ENCODE measurements around the gene AP1S3. TPM values are rescaled to one million over a fixed set of nuclear protein-coding genes. Genes with fewer than 3 reads are reported as not detected.
"Not testable (repeated sequence)": the region's sequence is repeated elsewhere in the genome, so short reads cannot be mapped to it uniquely, and the experiment has no call there.

AP1S3 gene
- total RNA-seq, 1 experiment from 2014 or later = 2.3 TPM

- Histone ChIP-seq H4K20me1 (ENCODE audit: insufficient read depth, low read depth, low read length) (no peaks in the 10 kb centered on the region), H3K9me2 (replicated peaks; ENCODE audit: insufficient read depth, low read length) (no peaks in the 10 kb centered on the region), H3K79me2 (ENCODE audit: low read length) (no peaks in the 10 kb centered on the region), H3K27ac (ENCODE audit: low read length) (no peak overlapping the region), H3K4me2 (ENCODE audit: low read depth, low read length, poor library complexity, severe bottlenecking) (no peak overlapping the region), H3K36me3 (ENCODE audit: insufficient read depth, low read length) (no peaks in the 10 kb centered on the region), H3K9ac (ENCODE audit: low read length) (no peak overlapping the region), H2AFZ (ENCODE audit: low read length) (no peak overlapping the region), H3K4me3 (ENCODE audit: low read length) (no peak overlapping the region), H3K9me3 (ENCODE audit: low read length) (no peaks in the 10 kb centered on the region), H3K4me1 (ENCODE audit: low read length) (no peaks in the 10 kb centered on the region), H3K27me3 (ENCODE audit: low read length) (no peaks in the 10 kb centered on the region)
- no peak for DNase-seq
These were observed 65.0 kb downstream of the AP1S3 start for GRCh38 chr2:223772363-223772762.

DNA sequence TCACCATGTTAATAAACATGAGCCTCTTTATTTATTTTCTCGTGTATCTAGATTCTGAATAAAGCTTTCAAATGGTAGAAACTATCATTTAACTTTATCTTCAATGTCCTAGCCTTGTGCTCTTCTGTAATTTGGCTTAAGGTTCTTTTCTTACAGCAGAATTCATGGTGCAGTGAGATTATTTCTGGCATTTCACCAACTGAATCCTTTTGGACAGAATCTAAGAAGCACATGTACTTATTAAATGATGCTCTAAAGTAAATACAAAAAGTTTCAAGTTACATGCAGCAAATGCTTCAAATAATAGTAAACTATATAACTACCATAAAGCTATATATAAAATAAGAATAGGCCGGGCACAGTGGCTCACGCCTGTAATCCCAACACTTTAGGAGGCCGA is 65.9 kb downstream of the AP1S3 start:
- Histone ChIP-seq H3K4me2 (ENCODE audit: low read depth, low read length, poor library complexity, severe bottlenecking) (no peak overlapping the region), H3K36me3 (ENCODE audit: insufficient read depth, low read length) (no peaks in the 10 kb centered on the region), H3K9me2 (replicated peaks; ENCODE audit: insufficient read depth, low read length) (no peaks in the 10 kb centered on the region), H4K20me1 (ENCODE audit: insufficient read depth, low read depth, low read length) (no peaks in the 10 kb centered on the region), H3K9me3 (ENCODE audit: low read length) (no peaks in the 10 kb centered on the region), H3K4me3 (ENCODE audit: low read length) (no peak overlapping the region), H3K27me3 (ENCODE audit: low read length) (no peaks in the 10 kb centered on the region), H3K4me1 (ENCODE audit: low read length) (no peaks in the 10 kb centered on the region), H2AFZ (ENCODE audit: low read length) (no peak overlapping the region), H3K27ac (ENCODE audit: low read length) (no peak overlapping the region), H3K9ac (ENCODE audit: low read length) (no peak overlapping the region), H3K79me2 (ENCODE audit: low read length) (no peaks in the 10 kb centered on the region)
- no peak for DNase-seq

DNA sequence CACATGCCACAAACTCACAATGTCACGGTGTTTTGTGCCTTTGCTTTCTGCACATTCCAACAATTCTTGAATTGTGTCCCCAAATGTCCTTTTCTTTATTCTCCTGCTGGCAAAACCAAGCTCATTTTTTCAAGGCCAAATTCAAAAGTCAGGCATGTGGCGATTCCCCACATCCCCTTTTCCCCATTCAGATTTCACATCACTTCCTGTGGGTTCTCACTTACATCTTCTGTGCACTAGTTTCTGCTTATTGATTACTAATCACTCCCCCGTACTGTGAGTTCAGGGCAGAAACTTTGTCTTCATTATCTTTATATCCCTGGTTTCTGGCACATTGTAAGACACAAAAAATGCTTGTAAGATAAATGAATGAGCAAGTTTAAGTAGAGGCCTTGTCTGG is 69.2 kb downstream of the AP1S3 start:
- H3K9me3 ChIP-seq (ENCODE audit: low read length) = no peaks in the 10 kb centered on the region
- H3K36me3 ChIP-seq (ENCODE audit: insufficient read depth, low read length) = no peaks in the 10 kb centered on the region
- no peaks in the 10 kb centered on the region for H3K9me2 ChIP-seq (replicated peaks; ENCODE audit: insufficient read depth, low read length)

GRCh38 chr2:223767341-223767740 is 70.0 kb downstream of the AP1S3 start:
- H3K9ac ChIP-seq (ENCODE audit: low read length) = no peak overlapping the region
- DNase-seq = no peak
- no peaks in the 10 kb centered on the region for H3K4me1 ChIP-seq (ENCODE audit: low read length)
- H3K9me2 ChIP-seq (replicated peaks; ENCODE audit: insufficient read depth, low read length) = no peaks in the 10 kb centered on the region
- H3K27me3 ChIP-seq (ENCODE audit: low read length) = no peaks in the 10 kb centered on the region
- H3K36me3 ChIP-seq (ENCODE audit: insufficient read depth, low read length) = no peaks in the 10 kb centered on the region
- H3K9me3 ChIP-seq (ENCODE audit: low read length) = no peaks in the 10 kb centered on the region
- no peak overlapping the region for H3K27ac ChIP-seq (ENCODE audit: low read length)
- H3K4me3 ChIP-seq (ENCODE audit: low read length) = no peak overlapping the region
- H2AFZ ChIP-seq (ENCODE audit: low read length) = no peak overlapping the region
- no peak overlapping the region for H3K4me2 ChIP-seq (ENCODE audit: low read depth, low read length, poor library complexity, severe bottlenecking)
- H3K79me2 ChIP-seq (ENCODE audit: low read length) = no peaks in the 10 kb centered on the region
- no peaks in the 10 kb centered on the region for H4K20me1 ChIP-seq (ENCODE audit: insufficient read depth, low read depth, low read length)

More for the DNA sequence above, 69.2 kb downstream of the AP1S3 start:
- H3K4me3 ChIP-seq (ENCODE audit: low read length) = no peak overlapping the region
- H3K4me2 ChIP-seq (ENCODE audit: low read depth, low read length, poor library complexity, severe bottlenecking) = no peak overlapping the region
- H3K79me2 ChIP-seq (ENCODE audit: low read length) = no peaks in the 10 kb centered on the region
- H3K27me3 ChIP-seq (ENCODE audit: low read length) = no peaks in the 10 kb centered on the region
- H4K20me1 ChIP-seq (ENCODE audit: insufficient read depth, low read depth, low read length) = no peaks in the 10 kb centered on the region
- no peak overlapping the region for H2AFZ ChIP-seq (ENCODE audit: low read length)
- H3K27ac ChIP-seq (ENCODE audit: low read length) = no peak overlapping the region
- no peak for DNase-seq
- H3K4me1 ChIP-seq (ENCODE audit: low read length) = no peaks in the 10 kb centered on the region
- no peak overlapping the region for H3K9ac ChIP-seq (ENCODE audit: low read length)

GRCh38 chr2:223765221-223765785 is 72.1 kb downstream of the AP1S3 start:
- no peak for DNase-seq
- Histone ChIP-seq H3K36me3 (ENCODE audit: insufficient read depth, low read length) (no peaks in the 10 kb centered on the region), H2AFZ (ENCODE audit: low read length) (no peak overlapping the region), H3K4me2 (ENCODE audit: low read depth, low read length, poor library complexity, severe bottlenecking) (no peak overlapping the region), H3K9ac (ENCODE audit: low read length) (no peak overlapping the region), H4K20me1 (ENCODE audit: insufficient read depth, low read depth, low read length) (no peaks in the 10 kb centered on the region), H3K27ac (ENCODE audit: low read length) (no peak overlapping the region), H3K9me3 (ENCODE audit: low read length) (no peaks in the 10 kb centered on the region), H3K27me3 (ENCODE audit: low read length) (no peaks in the 10 kb centered on the region), H3K79me2 (ENCODE audit: low read length) (no peaks in the 10 kb centered on the region), H3K4me3 (ENCODE audit: low read length) (no peak overlapping the region), H3K9me2 (replicated peaks; ENCODE audit: insufficient read depth, low read length) (no peaks in the 10 kb centered on the region), H3K4me1 (ENCODE audit: low read length) (no peaks in the 10 kb centered on the region)

DNA sequence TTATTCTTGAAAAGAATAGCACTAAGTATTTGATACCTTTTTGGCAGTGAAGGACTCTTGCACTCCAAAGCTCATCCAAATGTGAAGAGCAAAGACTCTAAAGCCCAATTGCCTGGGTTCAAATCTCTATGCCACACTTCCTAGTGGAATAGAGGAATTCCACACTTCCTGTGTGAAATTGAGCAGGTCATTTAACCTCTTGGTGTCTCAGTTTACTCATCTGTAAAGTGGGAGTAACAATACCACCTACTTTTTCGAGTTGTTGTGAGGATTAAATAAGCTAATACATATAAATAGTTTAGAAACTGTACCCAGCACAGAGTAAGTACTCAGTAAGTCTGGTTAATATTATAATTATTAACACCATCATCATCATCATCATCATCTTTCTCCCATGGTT is 72.6 kb downstream of the AP1S3 start:
- Histone ChIP-seq H3K36me3 (ENCODE audit: insufficient read depth, low read length) (no peaks in the 10 kb centered on the region), H3K27ac (ENCODE audit: low read length) (no peak overlapping the region), H3K4me1 (ENCODE audit: low read length) (no peaks in the 10 kb centered on the region), H2AFZ (ENCODE audit: low read length) (no peak overlapping the region), H3K4me3 (ENCODE audit: low read length) (no peak overlapping the region), H3K27me3 (ENCODE audit: low read length) (no peaks in the 10 kb centered on the region), H3K9me3 (ENCODE audit: low read length) (no peaks in the 10 kb centered on the region), H4K20me1 (ENCODE audit: insufficient read depth, low read depth, low read length) (no peaks in the 10 kb centered on the region), H3K4me2 (ENCODE audit: low read depth, low read length, poor library complexity, severe bottlenecking) (no peak overlapping the region), H3K9ac (ENCODE audit: low read length) (no peak overlapping the region), H3K9me2 (replicated peaks; ENCODE audit: insufficient read depth, low read length) (no peaks in the 10 kb centered on the region), H3K79me2 (ENCODE audit: low read length) (no peaks in the 10 kb centered on the region)
- no peak for DNase-seq

GRCh38 chr2:223762853-223763252 is 74.5 kb downstream of the AP1S3 start:
- no peak overlapping the region for H3K4me2 ChIP-seq (ENCODE audit: low read depth, low read length, poor library complexity, severe bottlenecking)
- DNase-seq = no peak

DNA sequence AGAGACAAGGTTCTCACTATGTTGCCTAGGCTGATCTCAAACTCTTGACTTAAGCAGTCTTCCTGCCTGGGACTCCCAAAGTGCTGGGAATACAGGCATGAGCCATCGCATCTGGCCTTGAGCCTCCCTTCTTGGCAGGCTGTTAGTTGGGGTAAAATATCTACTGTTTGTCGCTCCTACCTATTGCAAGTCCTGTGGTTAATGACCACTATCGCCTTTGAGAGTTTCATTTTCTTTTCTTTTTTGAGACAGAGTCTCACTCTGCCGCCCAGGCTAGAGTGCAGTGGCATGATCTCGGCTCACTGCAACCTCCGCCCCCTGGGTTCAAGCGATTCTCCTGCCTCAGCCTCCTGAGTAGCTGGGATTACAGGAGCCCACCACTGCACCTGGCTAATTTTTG is 75.6 kb downstream of the AP1S3 start:
- not testable (repeated sequence) for H4K20me1 ChIP-seq (ENCODE audit: insufficient read depth, low read depth, low read length); H3K9me3 ChIP-seq (ENCODE audit: low read length); DNase-seq; H2AFZ ChIP-seq (ENCODE audit: low read length); H3K9ac ChIP-seq (ENCODE audit: low read length); H3K27me3 ChIP-seq (ENCODE audit: low read length); H3K9me2 ChIP-seq (replicated peaks; ENCODE audit: insufficient read depth, low read length); H3K4me2 ChIP-seq (ENCODE audit: low read depth, low read length, poor library complexity, severe bottlenecking); H3K36me3 ChIP-seq (ENCODE audit: insufficient read depth, low read length); H3K79me2 ChIP-seq (ENCODE audit: low read length); H3K27ac ChIP-seq (ENCODE audit: low read length); H3K4me1 ChIP-seq (ENCODE audit: low read length); H3K4me3 ChIP-seq (ENCODE audit: low read length)

More at GRCh38 chr2:223762853-223763252, 74.5 kb downstream of the AP1S3 start:
- no peaks in the 10 kb centered on the region for H3K9me2 ChIP-seq (replicated peaks; ENCODE audit: insufficient read depth, low read length)
- H2AFZ ChIP-seq (ENCODE audit: low read length) = no peak overlapping the region
- no peaks in the 10 kb centered on the region for H3K9me3 ChIP-seq (ENCODE audit: low read length)
- H3K27ac ChIP-seq (ENCODE audit: low read length) = no peak overlapping the region
- no peak overlapping the region for H3K9ac ChIP-seq (ENCODE audit: low read length)
- H3K27me3 ChIP-seq (ENCODE audit: low read length) = no peaks in the 10 kb centered on the region
- no peaks in the 10 kb centered on the region for H4K20me1 ChIP-seq (ENCODE audit: insufficient read depth, low read depth, low read length)
- H3K36me3 ChIP-seq (ENCODE audit: insufficient read depth, low read length) = no peaks in the 10 kb centered on the region
- H3K4me1 ChIP-seq (ENCODE audit: low read length) = no peaks in the 10 kb centered on the region
- H3K4me3 ChIP-seq (ENCODE audit: low read length) = no peak overlapping the region
- no peaks in the 10 kb centered on the region for H3K79me2 ChIP-seq (ENCODE audit: low read length)
